HG03060 (cell line): ENCODE results near the gene SSBP3.

Source experiments
- ATAC-seq: cut with Tn5 transposase; IDR thresholded peaks from one replicate; pipeline ENCODE4 v1.9.1; 2021; ENCODE audit warnings: low read depth, moderate number of reproducible peaks; ENCODE audit not compliant: unreplicated experiment

The SSBP3 gene

GRCh38 chr1:54335011-54335754 is 71.0 kb downstream of the SSBP3 start:
- ATAC-seq, result no peak

- no peak for ATAC-seq
These were observed 73.2 kb downstream of the SSBP3 start for GRCh38 chr1:54332781-54333585.

GRCh38 chr1:54331843-54332463 is 74.2 kb downstream of the SSBP3 start:
- ATAC-seq, result no peak

- ATAC-seq, result no peak
These were observed 75.0 kb downstream of the SSBP3 start for GRCh38 chr1:54331091-54331772.

GRCh38 chr1:54329312-54330003 is 76.7 kb downstream of the SSBP3 start:
- ATAC-seq, result no peak

- no peak for ATAC-seq
These were observed 78.0 kb downstream of the SSBP3 start for GRCh38 chr1:54328066-54328636.

- no peak for ATAC-seq
These were observed 78.7 kb downstream of the SSBP3 start for GRCh38 chr1:54327386-54328065.

GRCh38 chr1:54326543-54327385 is 79.4 kb downstream of the SSBP3 start:
- ATAC-seq, result no peak

GRCh38 chr1:54325703-54326461 is 80.3 kb downstream of the SSBP3 start:
- no peak for ATAC-seq

- ATAC-seq, result no peak
These were observed 80.9 kb downstream of the SSBP3 start for GRCh38 chr1:54325284-54325683.

GRCh38 chr1:54324251-54325140 is 81.7 kb downstream of the SSBP3 start:
- no peak for ATAC-seq

- no peak for ATAC-seq
These were observed 82.3 kb downstream of the SSBP3 start for GRCh38 chr1:54323921-54324250.

GRCh38 chr1:54323324-54323739 is 82.9 kb downstream of the SSBP3 start:
- ATAC-seq, result no peak

GRCh38 chr1:54318246-54318814 is 87.9 kb downstream of the SSBP3 start:
- no peak for ATAC-seq

- ATAC-seq, result no peak
These were observed 89.1 kb downstream of the SSBP3 start for GRCh38 chr1:54317084-54317483.

- ATAC-seq, result no peak
These were observed 91.1 kb downstream of the SSBP3 start for GRCh38 chr1:54315099-54315498.

- no peak for ATAC-seq
These were observed 91.5 kb downstream of the SSBP3 start for GRCh38 chr1:54314696-54315095.
